HG02870 (cell line): Measurements from ENCODE around the gene ZFPL1.
A peak's percentile ranks its signal among the peaks of the same experiment; 100 is the strongest.
"Not testable (repeated sequence)": the region's sequence is repeated elsewhere in the genome, so short reads cannot be mapped to it uniquely, and the experiment has no call there.

Experiments used
- ATAC-seq: cut with Tn5 transposase; IDR thresholded peaks from one replicate; pipeline ENCODE4 v1.9.1; 2021; ENCODE audit warnings: mild to moderate bottlenecking, moderate library complexity; ENCODE audit not compliant: unreplicated experiment

The ZFPL1 gene

DNA sequence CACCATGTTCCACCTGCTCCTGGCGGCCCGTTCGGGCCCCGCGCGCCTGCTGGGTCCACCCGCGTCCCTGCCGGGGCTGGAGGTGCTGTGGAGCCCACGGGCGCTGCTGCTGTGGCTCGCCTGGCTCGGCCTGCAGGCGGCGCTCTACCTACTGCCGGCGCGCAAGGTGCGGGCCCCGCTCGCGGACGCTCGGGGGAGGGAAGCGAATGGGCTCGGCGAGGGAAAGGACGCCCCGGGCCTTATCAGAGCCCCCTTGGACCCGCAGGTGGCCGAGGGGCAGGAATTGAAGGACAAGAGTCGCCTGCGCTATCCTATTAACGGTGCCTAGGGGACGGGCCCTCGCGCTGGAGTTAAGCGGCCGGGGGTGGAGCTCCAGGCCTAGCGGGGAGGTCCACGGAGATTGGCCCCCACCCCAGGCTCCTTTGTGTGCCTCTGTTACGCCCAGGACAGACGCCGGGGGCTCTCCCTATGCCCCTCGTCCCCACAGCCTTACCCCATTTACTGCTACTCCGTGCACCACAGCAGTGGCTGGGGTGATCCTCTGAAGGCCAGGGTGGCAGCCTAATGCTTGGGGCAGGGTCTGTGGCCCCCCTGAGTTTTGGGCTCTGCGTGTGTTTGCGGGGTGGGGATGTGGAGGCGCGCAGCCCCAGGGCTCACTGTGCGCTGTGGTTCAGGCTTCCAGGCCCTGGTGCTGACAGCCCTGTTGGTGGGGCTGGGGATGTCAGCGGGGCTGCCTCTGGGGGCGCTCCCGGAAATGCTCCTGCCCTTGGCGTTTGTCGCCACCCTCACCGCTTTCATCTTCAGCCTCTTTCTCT lies 28.7 kb downstream of the ZFPL1 start:
- ATAC-seq, result peak; percentile 32

DNA sequence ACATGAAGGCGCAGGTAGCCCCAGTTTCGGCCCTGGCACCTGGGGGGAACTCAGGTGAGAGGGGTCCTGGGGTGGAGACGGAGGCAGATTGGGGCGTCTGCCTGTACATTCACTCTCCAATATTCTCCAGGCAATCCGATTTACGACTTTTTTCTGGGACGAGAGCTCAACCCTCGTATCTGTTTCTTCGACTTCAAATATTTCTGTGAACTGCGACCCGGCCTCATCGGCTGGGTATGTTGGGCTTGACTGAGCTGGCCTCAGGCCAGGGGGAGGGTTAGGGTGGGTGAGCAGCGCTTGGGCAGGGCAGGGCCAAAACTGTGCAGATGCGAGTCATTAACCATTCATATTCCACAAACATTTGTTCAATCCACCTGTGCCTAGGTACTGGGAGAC lies 29.3 kb downstream of the ZFPL1 start:
- no peak for ATAC-seq

DNA sequence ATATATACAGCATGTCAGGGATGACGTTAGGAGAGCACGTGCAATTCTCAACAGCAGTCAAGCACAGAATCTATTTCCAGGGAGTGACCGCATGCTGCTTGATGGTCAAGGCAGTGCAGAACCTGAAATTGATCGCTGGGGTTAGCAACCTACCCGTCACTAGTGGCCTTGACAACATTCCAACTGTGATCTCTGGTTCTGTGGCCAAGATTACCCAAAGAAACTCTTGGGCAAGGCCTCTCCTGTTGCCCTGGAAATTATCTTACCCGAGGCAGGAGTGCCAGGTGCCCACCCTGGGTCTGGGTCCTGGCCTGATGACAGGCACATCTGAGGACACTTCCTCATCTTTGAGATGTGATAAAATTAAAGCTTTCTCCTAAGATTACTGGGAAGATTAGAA lies 29.8 kb downstream of the ZFPL1 start:
- ATAC-seq, result no peak

DNA sequence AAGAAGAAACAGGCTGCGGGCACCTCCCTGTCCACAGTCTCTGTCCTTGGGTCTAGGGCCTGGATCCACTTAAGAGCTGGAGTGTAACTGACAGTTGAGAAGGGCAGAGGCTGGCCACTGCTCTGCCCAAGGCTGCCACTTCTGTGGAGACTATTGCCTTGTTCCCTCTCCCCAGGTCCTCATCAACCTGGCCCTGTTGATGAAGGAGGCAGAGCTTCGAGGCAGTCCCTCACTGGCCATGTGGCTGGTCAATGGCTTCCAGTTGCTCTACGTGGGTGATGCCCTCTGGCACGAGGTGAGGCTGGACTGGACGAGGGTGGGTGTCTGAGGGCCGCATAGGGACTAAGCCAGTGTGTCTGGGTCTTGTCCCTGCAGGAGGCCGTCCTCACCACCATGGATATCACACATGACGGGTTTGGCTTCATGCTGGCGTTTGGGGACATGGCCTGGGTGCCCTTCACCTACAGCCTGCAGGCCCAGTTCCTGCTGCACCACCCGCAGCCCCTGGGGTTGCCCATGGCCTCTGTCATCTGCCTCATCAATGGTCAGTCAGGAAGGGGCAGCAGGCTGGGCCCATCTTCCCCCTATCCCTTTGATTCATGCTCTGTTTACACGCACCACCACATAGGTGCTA lies 30.6 kb downstream of the ZFPL1 start:
- ATAC-seq, result no peak

DNA sequence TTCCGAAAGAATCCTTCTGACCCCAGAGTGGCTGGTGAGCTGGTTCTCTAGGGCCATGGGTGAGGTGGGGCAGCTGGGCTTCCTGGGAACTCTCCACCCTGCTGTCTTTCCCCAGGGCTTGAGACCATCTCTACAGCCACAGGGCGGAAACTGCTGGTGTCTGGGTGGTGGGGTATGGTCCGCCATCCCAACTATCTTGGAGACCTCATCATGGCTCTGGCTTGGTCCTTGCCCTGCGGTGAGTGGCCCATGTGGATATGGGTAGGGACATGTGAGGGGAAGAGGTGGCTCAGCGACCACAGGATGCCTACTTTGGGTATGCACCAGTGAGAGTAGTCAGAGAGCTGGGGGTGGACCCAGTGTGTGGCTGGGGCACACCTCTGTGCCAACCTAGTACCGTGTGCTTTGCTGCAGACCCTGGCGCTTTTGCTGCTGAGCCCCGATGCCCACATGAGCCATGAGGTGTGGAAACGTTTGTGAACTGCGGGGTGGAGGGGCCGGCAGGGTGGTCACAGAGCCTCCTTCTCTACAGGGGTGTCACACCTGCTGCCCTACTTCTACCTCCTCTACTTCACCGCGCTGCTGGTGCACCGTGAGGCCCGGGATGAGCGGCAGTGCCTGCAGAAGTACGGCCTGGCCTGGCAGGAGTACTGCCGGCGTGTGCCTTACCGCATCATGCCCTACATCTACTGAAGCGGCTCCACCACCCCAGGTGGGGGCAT lies 31.5 kb downstream of the ZFPL1 start:
- ATAC-seq, result no peak

DNA sequence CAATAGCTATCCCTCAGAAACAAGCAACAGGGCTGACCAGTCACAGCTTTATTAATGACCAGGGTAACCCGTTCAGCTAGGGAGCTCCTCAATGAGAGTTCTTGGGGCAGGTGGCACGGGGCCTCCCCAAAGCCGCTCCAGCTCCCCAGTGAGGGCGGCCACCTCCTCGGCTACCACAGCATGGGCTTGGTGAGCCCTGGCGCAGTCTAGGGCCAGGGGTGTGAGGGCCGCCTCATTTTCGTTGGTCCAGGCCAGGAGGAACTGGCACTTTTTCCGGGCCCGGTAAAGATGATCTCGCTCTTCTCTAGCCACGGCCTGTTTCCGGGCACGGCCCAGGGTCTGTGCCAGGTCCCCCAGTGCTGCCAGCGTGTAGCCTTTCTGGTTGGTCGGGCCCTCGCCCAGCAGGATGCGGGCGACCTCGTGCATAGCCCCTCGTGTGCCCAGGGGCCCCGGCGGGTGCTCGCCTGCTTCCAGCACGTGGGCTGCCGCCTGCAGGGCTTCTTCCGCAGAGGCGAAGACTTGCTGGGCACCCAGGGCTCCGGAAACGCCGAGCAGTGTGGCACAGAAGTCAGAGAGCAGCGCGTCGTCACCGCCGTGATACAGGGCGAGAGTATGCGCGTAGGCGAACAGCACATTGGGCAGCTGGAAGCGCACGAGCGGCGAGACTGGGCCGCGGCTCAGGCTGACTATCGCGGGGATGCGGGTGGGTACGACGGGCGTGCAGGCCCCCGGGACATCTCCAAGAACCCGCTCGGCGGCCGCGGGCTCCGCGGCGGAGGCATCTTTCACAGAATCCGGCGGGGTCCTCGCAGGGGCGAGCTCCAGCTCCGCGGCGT lies 32.6 kb downstream of the ZFPL1 start:
- ATAC-seq, result no peak

DNA sequence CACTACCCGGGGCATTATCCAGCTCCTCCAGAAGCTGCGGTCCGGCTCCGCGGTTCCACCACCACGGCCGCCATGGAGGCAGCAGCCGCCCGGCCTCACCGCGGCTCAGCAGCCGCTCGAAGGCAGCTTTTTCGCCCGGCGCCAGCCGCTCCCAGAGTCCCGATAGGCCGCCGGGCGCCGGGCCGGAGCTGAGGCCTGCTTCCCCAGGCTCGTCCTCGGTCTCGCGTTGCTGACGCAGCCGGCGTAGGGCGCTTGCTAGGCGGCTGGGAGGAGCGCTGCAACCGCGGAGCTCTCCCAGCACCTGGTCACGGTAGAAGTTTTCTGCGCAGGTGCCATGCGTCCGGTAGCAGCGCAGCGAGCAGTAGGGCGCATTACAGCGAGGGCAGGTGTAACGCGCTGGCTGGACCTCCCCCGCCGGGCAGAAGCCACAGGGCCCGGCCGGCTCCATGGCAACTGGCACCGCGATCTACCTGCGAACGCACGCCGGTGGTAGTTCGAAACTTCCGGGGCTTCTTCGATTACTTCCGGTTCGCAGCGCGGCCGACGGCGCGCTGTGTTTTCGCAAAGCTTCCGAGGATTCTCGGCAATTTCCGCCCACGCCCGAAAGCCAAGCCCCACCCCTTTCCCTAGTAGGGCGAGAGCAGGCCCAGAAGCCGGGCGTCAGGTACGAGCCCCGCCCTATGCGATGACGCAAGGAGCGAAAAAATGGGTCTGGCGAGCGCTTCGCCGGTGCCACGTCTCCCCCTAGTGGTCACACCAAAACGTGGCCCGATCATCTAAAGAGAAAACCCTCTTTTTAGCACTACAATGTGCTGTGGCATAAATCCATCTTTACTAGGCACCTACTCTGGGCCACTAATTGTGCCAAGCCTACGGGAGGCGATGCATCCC lies 33.4 kb downstream of the ZFPL1 start, which contains the start of gene ZNHIT2:
TSS of gene ZNHIT2 (minus strand) at position 496 of the 891 bp plus-strand sequence. CDS start at position 448, 48 bp downstream.
- peak; percentile 52 for ATAC-seq

DNA sequence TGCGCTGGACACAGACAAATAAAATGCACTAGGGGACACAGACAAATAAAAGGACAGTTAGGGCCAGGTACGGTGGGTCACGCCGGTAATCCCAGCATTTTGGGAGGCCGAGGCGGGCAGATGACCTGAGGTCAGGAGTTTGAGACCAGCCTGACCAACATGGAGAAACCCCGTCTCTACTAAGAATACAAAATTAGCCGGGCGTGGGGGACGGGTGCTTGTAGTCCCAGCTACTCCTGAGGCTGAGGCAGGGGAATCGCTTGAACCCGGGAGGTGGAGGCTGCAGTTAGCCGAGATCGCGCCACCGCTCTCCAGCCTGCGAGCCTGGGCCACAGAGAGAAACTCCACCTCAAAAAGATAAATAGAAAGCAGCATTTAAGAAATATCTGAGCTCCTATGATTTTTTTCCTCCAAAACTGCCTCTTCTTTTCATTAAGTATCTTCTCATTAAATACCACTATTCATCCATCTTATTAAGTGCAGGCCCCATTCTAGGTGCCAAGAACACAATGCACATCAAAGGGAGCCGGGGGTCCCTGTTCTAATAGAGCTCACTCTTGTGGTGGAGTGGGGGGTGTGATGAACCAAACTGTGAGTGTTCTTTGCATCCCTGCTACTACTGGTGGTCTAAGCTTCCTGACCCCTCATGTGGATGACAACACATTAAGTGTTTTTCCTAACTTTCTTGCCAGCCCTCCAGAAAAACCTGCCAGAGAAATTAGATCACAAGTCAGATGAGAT lies 34.2 kb downstream of the ZFPL1 start:
- ATAC-seq, result no peak

DNA sequence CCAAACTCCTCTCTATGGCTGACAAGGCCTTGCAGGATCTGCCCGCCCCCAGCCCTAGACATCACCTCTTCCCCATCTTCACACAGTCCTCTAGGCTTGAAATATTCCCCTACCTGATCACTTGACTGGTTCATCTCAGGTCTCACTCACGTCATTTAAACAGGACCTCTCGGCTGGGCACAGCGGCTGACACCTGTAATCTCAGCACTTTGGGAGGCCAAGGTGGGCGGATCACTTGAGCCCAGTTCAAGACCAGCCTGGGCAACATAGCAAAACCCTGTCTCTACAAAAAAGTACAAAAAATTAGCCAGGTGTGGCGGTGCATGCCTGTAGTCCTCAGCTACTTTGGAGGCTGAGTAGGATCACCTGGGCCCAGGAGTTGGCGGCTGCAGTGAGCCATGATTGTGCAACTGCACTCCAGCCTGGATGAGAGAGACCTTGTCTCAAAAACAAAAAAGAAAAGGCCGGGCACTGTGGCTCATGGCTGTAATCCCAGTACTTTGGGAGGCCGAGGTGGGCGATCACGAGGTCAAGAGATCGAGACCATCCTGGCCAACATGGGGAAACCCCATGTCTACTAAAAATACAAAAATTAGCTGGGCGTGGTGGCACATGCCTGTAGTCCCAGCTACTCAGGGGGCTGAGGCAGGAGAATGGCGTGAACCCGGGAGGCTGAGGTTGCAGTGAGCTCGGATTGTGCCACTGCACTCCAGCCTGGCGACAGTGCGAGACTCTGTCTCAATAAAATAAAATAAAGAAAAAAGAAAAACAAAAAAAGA lies 35.1 kb downstream of the ZFPL1 start:
- ATAC-seq, result not testable (repeated sequence)

DNA sequence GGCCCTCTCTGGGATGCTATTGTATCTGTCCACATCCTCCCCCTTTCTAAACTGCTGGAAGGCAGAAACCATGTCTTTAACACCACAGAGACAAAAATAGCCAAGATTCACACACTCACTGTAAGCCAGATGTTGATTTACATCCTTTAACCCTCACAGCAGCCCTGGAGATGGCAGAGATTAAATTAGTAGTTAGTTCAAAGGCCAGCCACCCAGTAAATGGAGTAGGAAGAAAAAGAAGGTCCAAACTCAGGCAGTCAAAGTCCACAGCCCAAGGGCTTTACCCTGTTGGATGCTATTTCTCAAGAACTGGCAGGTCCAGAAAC lies 35.6 kb downstream of the ZFPL1 start:
- ATAC-seq, result no peak

DNA sequence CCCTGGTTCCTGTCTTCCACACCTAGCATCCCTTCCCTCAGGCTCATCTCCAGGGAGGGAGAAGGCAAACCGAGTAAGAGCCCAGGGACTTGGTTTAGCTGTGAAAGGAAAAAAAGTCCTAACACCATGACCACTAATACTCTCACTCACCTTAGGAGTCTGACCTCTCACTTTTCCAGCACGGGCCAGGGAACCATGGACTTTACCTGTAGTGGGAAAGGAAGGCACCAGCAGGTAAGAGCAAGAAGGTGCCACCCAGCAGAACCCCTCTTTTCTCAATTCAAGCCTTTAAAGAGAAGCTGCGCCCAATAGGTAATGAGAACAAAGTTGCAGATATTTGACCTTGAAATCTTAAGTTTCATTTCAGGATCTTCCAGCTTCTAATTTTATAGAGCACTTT lies 36.8 kb downstream of the ZFPL1 start:
- ATAC-seq, result no peak

DNA sequence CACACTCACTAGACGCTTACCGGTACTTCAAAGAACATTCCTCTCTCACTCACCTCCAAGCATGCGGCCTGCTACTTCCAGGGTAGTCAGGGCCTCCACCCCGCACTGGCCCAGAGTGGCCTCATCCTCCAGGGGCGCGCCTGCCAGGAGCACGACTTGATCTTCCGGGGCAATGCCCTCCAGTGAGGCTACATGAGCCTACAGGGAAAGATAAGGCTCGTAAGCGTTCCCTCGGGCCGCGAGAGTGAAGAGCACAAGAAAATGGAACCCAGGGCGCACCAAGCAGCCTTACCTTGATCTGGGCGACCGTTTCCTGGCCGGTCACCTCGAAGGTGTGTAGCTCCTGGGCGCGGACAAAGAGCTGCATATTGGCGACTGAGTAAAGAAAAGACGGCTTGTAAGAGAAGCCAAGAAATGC lies 37.4 kb downstream of the ZFPL1 start:
- no peak for ATAC-seq

DNA sequence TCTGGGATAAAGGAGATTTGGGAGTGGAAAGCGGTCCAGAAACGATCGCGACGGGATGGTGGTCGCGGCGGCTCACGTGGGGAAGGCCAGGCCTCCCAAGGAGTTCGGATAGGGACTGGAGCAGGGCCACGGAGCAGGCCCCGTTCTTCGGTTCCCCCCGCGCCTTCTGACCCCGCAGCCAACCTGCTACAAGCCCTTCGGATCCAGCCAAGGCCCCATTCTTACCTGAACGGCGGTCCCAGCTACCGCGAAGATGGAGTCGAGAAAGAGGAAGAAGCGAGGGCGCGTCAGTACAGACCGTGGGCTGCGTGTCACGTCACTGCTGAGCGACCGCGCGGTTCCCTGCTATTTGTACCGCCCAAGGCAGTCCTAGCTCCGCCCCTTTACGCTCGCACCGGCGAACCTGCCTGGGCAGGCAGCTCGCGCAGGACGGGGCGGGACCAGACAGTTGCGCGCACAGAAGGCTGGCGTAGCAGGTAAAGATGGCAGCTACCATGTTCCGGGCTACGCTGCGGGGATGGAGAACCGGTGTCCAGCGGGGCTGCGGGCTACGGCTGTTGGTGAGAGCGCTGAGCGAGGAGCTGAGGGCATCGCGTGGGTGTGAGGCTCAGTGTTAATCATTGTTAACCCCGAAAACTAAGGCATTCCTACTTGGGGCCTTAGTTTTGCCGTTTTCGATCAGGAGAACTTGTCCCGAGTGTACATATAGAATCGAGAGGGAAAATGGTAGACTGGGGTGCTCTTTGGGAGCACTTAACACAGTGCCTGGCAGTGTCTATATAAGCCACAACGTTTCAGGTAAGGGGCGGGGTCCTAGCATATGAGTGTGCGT lies 38.1 kb downstream of the ZFPL1 start, which contains the start of the genes FAU and MRPL49:
TSS of gene FAU (minus strand) at position 270 of the 832 bp plus-strand sequence. CDS start 321 bp downstream, outside the sequence.
TSS of gene MRPL49 (plus strand) at position 457 of the 832 bp plus-strand sequence. CDS start at position 483, 26 bp downstream.
- peak; percentile 56 for ATAC-seq

DNA sequence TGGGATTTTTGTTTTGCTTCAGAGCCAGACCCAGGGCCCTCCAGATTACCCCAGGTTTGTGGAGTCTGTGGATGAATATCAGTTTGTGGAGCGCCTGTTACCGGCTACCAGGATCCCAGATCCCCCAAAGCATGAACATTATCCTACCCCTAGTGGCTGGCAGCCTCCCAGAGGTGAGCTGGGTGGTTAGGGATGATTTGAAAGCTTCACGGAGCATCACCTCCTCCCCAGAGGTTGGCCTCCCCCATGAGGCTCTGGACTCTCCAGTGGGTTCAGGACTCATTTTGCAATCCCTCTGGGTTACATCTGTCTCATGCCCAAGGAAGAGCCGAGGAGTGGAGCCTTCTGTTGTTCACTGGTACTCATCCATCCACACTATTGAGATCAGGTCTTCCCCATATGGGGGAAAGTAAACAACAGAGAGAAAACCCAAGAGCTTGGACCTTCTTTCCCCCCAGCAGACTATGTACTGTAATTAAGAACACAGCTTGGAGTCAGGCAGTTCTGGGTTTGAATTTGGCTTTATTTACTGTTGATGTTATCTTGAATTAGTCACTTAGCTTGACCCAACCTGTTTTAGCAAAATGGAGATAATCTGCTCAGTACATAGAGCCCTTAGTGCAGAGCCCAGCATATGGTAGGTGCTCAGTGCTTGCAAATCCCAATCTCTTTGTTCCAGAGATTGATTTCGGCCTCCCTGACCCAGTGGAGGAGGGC lies 40.6 kb downstream of the ZFPL1 start:
- ATAC-seq, result no peak

DNA sequence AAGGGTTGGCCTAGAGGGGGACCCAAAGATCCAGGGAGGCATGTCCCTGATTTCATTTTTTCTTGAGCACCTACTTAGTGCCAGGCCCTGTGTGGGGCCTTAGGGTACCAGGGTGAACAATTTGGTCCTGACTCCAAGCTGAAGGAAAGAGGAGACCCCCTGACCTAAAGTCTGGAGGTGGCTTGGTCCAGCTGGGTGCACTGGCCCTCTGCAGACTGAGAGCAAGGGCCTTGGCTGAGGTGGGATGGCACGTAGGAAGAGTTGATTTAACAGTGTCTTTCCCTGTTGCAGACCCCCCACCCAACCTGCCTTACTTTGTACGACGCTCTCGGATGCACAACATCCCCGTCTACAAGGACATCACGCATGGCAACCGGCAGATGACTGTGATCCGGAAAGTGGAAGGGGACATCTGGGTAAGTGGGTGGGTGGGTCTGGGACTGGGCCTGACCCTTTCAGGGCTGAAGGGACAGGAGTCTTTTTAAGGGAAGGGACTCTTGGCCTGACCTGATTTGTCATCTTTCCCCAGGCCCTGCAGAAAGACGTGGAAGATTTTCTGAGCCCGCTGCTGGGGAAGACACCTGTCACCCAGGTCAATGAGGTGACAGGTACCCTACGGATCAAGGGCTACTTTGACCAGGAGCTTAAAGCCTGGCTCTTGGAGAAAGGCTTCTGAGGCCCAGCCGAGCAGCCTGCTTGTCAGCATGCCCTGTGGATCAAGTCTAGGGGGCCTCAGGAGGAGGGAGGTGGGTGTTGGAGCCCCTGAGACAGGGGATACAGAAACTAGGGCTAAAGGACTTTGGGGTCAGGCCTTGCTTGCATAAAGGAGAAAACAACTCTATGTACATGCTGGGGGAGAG lies 41.4 kb downstream of the ZFPL1 start:
- no peak for ATAC-seq
